Measurements from ENCODE around the gene ZNF789. TPM values are rescaled to one million over a fixed set of nuclear protein-coding genes. Genes with fewer than 3 reads are reported as not detected.

The ZNF789 gene
- total and polyA plus RNA-seq, 9 of the 15 experiments (the other 6 are each of a cell fraction or from before 2014, with no cell fraction given): 6.1 to 57.0 (median 24.8) TPM

- no peak for TF ChIP-seq ZNF224 (CRISPR knock-in tag; IDR thresholded peaks at IDR 0.05)
- no peak for TF ChIP-seq USF1 (CRISPR knock-in tag; IDR thresholded peaks at IDR 0.05)
- TF ChIP-seq BRD9 (IDR thresholded peaks at IDR 0.05; ENCODE audit: low read depth, partially characterized antibody): no peak
- TF ChIP-seq DACH1 (IDR thresholded peaks at IDR 0.05; ENCODE audit: partially characterized antibody): no peak
- TF ChIP-seq ETV5 (CRISPR knock-in tag; IDR thresholded peaks at IDR 0.05; ENCODE audit: low read depth): peak; percentile 86
- TF ChIP-seq CREB5 (CRISPR knock-in tag; IDR thresholded peaks at IDR 0.05): no peak
- TF ChIP-seq ZNF263 (CRISPR knock-in tag; IDR thresholded peaks at IDR 0.05; ENCODE audit: borderline replicate concordance): peak; percentile 69; the same call in 1 of the 2 replicates
- TF ChIP-seq CCNT2 (IDR thresholded peaks at IDR 0.05; ENCODE audit: borderline replicate concordance, extremely low read depth, insufficient read length, low read depth, low read length): peak; percentile 94
- TF ChIP-seq ZNF586 (CRISPR knock-in tag; conservative IDR thresholded peaks at IDR 0.05): no peak
- TF ChIP-seq ELF2 (CRISPR knock-in tag; IDR thresholded peaks at IDR 0.05): no peak
- no peak for TF ChIP-seq BCL6 (CRISPR knock-in tag; IDR thresholded peaks at IDR 0.05)
- TF ChIP-seq ZNF511 (CRISPR knock-in tag; IDR thresholded peaks at IDR 0.05): peak; percentile 47; the same call in 1 of the 2 replicates
- no peak; the same call in 1 of the 2 replicates for TF ChIP-seq HMG20B (CRISPR knock-in tag; IDR thresholded peaks at IDR 0.05)
- TF ChIP-seq SMC3 (conservative IDR thresholded peaks at IDR 0.05; ENCODE audit: insufficient read depth, low read depth, low read length): 0 out of 2 replicates have a peak, but pooled peaks have one; percentile 17
- peak; percentile 23; the same call in 1 of the 2 replicates for TF ChIP-seq ATF1 (CRISPR knock-in tag; IDR thresholded peaks at IDR 0.05)
- TF ChIP-seq ATF1 (tag; IDR thresholded peaks at IDR 0.05): peak; percentile 83
- TF ChIP-seq ZNF75A (CRISPR knock-in tag; IDR thresholded peaks at IDR 0.05): no peak
- TF ChIP-seq MTF1 (CRISPR knock-in tag; IDR thresholded peaks at IDR 0.05; ENCODE audit: borderline replicate concordance): no peak
- TF ChIP-seq STAG1 (CRISPR knock-in tag; IDR thresholded peaks at IDR 0.05; ENCODE audit: borderline replicate concordance): no peak
- peak; percentile 41 for TF ChIP-seq FUS (optimal IDR thresholded peaks at IDR 0.05; ENCODE audit: low read depth, low read length)
- TF ChIP-seq FOXM1 (IDR thresholded peaks at IDR 0.05; ENCODE audit: low read depth): peak; percentile 74
- TF ChIP-seq FOXM1 (CRISPR knock-in tag; IDR thresholded peaks at IDR 0.05; ENCODE audit: low read depth): no peak
- no peak for TF ChIP-seq NBN (IDR thresholded peaks at IDR 0.05; ENCODE audit: low read depth)
- peak; percentile 67 to 94; a peak in 3 of 4 replicates for TF ChIP-seq MAZ (CRISPR knock-in tag; conservative IDR thresholded peaks at IDR 0.05 in 1 of 2, IDR thresholded peaks at IDR 0.05 in 1 of 2)
- TF ChIP-seq HNRNPK (IDR thresholded peaks at IDR 0.05; ENCODE audit: low read depth, low read length, poor library complexity, severe bottlenecking): peak; percentile 48
- TF ChIP-seq ASH1L (IDR thresholded peaks at IDR 0.05; ENCODE audit: borderline replicate concordance, low read depth, partially characterized antibody): no peak
- 0 out of 2 replicates have a peak, but pooled peaks have one; percentile 46 for TF ChIP-seq SRSF1 (IDR thresholded peaks at IDR 0.05; ENCODE audit: low read depth, low read length)
Measured at GRCh38 chr7:99438573-99439480, 33.9 kb upstream of the ZNF789 start, which contains the start of the genes CPSF4 and PTCD1 (continued).

All from K562 (cell line).